ENCODE data around the gene PRDM11. TPM values are rescaled to one million over a fixed set of nuclear protein-coding genes. Genes with fewer than 3 reads are reported as not detected.

PRDM11 gene
- total and polyA plus RNA-seq, 8 donors: 1.2 to 139 (median 7.9) TPM

DNA sequence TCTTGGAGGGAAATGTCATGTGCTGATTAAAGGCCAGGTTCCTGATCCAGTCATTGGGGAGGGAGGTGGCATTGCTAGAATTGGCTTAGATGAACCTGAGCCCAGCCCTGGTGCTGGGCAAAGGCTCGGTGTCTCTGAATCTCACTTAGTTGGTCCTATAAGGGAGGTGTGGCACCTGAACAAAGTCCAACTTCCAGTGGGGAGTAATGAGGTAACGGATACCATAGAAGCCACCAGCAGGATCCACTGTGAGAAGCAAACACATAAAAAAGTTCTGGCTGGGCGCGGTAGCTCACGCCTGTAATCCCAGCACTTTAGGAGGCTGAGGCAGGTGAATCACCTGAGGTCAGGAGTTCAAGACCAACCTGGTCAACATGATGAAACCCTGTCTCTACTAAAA, 26.6 kb downstream of the PRDM11 start:
- 61 to 89% (median 77%) methylated on average over 5 of the region's 5 CpGs for WGBS, 5 donors
- intact Hi-C loops (cut with DNase I; ENCODE audit: low total_unique reads): no loop called here
- TF ChIP-seq POLR2AphosphoS5 (IDR thresholded peaks at IDR 0.05): no peak
- TF ChIP-seq EP300 (IDR thresholded peaks at IDR 0.05): no peak
- TF ChIP-seq, protein P1, sequence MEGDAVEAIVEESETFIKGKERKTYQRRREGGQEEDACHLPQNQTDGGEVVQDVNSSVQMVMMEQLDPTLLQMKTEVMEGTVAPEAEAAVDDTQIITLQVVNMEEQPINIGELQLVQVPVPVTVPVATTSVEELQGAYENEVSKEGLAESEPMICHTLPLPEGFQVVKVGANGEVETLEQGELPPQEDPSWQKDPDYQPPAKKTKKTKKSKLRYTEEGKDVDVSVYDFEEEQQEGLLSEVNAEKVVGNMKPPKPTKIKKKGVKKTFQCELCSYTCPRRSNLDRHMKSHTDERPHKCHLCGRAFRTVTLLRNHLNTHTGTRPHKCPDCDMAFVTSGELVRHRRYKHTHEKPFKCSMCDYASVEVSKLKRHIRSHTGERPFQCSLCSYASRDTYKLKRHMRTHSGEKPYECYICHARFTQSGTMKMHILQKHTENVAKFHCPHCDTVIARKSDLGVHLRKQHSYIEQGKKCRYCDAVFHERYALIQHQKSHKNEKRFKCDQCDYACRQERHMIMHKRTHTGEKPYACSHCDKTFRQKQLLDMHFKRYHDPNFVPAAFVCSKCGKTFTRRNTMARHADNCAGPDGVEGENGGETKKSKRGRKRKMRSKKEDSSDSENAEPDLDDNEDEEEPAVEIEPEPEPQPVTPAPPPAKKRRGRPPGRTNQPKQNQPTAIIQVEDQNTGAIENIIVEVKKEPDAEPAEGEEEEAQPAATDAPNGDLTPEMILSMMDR (IDR thresholded peaks at IDR 0.05): no peak
- no peak for TF ChIP-seq POLR2A (IDR thresholded peaks at IDR 0.05)

GRCh38 chr11:45174168-45174835, 27.9 kb downstream of the PRDM11 start:
- Histone ChIP-seq H3K4me1 (peaks cover under 1 to 26% (median 12%) of the 10 kb centered on the region in 4 donors), H3K36me3 (no peaks in the 10 kb centered on the region), H3K27ac (no peak overlapping the region), H3K27me3 (no peaks in the 10 kb centered on the region), H3K9me3 (no peaks in the 10 kb centered on the region), H3K4me3 (no peak overlapping the region)
- no peak for DNase-seq
- 58 to 78% (median 67%) methylated on average over 6 of the region's 6 CpGs for whole genome bisulfite sequencing, 5 donors
- intact Hi-C loops (cut with DNase I; ENCODE audit: low total_unique reads): no loop called here
- TF ChIP-seq POLR2A (IDR thresholded peaks at IDR 0.05) (no peak), POLR2AphosphoS5 (IDR thresholded peaks at IDR 0.05) (no peak), EP300 (IDR thresholded peaks at IDR 0.05) (no peak)
- TF ChIP-seq, protein P1 (IDR thresholded peaks at IDR 0.05): no peak

More for the DNA sequence above, 26.6 kb downstream of the PRDM11 start:
- H3K4me3 ChIP-seq: no peak overlapping the region
- peaks cover 0 to 35% (median 15%) of the 10 kb centered on the region in 4 donors for H3K4me1 ChIP-seq
- no peaks in the 10 kb centered on the region for H3K9me3 ChIP-seq
- DNase-seq: peak in 1 of 2 donors; percentile 63
- no peaks in the 10 kb centered on the region for H3K36me3 ChIP-seq
- H3K27ac ChIP-seq: no peak overlapping the region
- no peaks in the 10 kb centered on the region for H3K27me3 ChIP-seq

GRCh38 chr11:45174963-45175362, 28.5 kb downstream of the PRDM11 start:
- no peak for DNase-seq
- no peaks in the 10 kb centered on the region for H3K36me3 ChIP-seq
- no peaks in the 10 kb centered on the region for H3K9me3 ChIP-seq
- TF ChIP-seq, protein P1 (IDR thresholded peaks at IDR 0.05): no peak
- H3K4me1 ChIP-seq: peaks cover 7 to 26% (median 15%) of the 10 kb centered on the region in 4 donors
- 84 to 92% (median 92%) methylated on average over 4 of the region's 4 CpGs for WGBS, 5 donors
- no peak overlapping the region for H3K4me3 ChIP-seq
- intact Hi-C loops (cut with DNase I; ENCODE audit: low total_unique reads): no loop called here
- no peak overlapping the region for H3K27ac ChIP-seq
- H3K27me3 ChIP-seq: no peaks in the 10 kb centered on the region

DNA sequence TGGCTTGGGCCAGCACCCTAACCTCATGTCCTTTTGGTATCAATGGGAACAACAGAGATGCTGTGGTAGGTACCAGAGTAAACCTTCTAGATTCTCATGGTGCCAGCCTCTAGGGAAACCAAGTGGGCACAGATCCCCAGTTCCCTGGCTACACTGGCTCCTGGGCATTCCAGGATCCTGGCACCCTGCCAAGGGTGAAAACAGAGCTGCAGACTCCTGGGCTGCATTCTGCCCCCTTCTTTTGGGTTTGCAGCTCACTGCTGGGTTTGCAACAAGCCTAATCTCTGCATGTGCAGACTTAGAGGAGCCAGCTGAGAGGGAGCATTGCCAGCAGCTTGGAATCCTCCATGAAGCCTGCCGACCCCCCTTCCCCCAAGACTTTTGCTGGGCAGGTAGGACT, 30.6 kb downstream of the PRDM11 start:
- peaks cover 0 to 3% (median 0%) of the 10 kb centered on the region in 3 donors for H3K27me3 ChIP-seq
- WGBS, 5 donors: 32 to 70% (median 40%) methylated on average over 1 of the region's 1 CpG; no CpG with 5 or more reads in 1 of the 5 donors
- no peak overlapping the region for H3K27ac ChIP-seq
- peaks cover 21 to 39% (median 27%) of the 10 kb centered on the region in 4 donors for H3K4me1 ChIP-seq
- H3K36me3 ChIP-seq: no peaks in the 10 kb centered on the region
- H3K9me3 ChIP-seq: no peaks in the 10 kb centered on the region
- intact Hi-C loops (cut with DNase I; ENCODE audit: low total_unique reads): no loop called here
- TF ChIP-seq, protein P1 (IDR thresholded peaks at IDR 0.05): no peak
- no peak for TF ChIP-seq POLR2A (IDR thresholded peaks at IDR 0.05)
- TF ChIP-seq EP300 (IDR thresholded peaks at IDR 0.05): no peak
- no peak for TF ChIP-seq POLR2AphosphoS5 (IDR thresholded peaks at IDR 0.05)
- DNase-seq: peak; percentile 40 to 42
- no peak overlapping the region for H3K4me3 ChIP-seq

Measured in stomach (tissue), 9 donors.